ENCODE results near the gene PLEKHD1. TPM values are rescaled to one million over a fixed set of nuclear protein-coding genes. Genes with fewer than 3 reads are reported as not detected.

Gene PLEKHD1
- total RNA-seq, 1 donor from 2014 or later: 0.24 TPM

DNA sequence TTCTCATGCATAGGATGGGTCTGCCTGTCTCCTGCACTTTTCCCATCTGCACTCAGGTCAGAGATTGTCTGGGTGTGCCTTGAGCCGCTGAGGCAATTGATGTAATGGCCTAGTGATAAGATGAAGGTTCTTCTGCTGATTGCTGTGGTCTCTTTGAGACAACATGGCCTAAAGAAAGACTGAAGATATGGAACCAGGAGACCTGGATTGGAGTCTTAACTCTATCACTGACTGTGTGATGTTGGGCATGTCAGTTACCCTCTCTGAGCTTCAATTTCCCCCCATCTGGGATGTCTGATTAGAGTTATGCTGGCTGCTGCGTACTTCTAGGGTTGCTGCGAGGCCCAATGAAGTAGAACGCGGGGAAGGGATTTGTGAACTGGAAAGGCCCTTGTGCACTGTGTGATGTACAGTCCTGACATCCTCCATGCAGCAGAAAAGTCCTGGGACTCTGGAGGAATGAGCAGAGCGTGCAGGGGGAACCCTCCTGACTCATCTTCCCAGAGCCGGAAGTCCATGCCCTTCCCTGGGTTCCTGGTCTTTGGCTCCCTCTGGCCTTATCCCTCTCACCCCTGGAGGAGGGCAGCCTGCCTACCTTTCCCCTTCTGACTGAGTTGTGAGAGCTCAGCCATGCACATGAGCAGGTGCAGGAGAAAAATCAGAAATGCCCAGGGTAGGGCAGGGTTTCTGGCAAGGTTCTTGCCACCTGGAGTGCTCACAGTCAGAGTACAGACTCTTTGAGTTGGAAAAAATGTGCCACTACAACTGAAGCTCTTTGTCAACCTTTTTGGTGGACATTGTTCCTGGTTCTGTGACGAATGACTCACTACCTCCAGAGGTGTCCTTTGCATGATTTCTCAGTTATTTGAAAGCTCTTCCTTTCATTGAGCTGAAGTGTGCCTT is 21.1 kb downstream of the PLEKHD1 start:
- DNase-seq (no peak), ATAC-seq (ENCODE audit: low read depth) (no peak)
- Mint-ChIP-seq H3K4me1 (no peaks in the 10 kb centered on the region), H3K27me3 (peaks cover 8% of the 10 kb centered on the region), H3K4me3 (no peak overlapping the region), H3K36me3 (ENCODE audit: low read depth) (no peaks in the 10 kb centered on the region), H3K27ac (no peak overlapping the region), H3K9me3 (no peaks in the 10 kb centered on the region)
- CTCF ChIA-PET: no interaction called here
- TF ChIP-seq, protein P1, sequence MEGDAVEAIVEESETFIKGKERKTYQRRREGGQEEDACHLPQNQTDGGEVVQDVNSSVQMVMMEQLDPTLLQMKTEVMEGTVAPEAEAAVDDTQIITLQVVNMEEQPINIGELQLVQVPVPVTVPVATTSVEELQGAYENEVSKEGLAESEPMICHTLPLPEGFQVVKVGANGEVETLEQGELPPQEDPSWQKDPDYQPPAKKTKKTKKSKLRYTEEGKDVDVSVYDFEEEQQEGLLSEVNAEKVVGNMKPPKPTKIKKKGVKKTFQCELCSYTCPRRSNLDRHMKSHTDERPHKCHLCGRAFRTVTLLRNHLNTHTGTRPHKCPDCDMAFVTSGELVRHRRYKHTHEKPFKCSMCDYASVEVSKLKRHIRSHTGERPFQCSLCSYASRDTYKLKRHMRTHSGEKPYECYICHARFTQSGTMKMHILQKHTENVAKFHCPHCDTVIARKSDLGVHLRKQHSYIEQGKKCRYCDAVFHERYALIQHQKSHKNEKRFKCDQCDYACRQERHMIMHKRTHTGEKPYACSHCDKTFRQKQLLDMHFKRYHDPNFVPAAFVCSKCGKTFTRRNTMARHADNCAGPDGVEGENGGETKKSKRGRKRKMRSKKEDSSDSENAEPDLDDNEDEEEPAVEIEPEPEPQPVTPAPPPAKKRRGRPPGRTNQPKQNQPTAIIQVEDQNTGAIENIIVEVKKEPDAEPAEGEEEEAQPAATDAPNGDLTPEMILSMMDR (IDR thresholded peaks at IDR 0.05): no peak
- intact Hi-C loops (cut with micrococcal nuclease): no loop called here
- POLR2A ChIA-PET: no interaction called here

DNA sequence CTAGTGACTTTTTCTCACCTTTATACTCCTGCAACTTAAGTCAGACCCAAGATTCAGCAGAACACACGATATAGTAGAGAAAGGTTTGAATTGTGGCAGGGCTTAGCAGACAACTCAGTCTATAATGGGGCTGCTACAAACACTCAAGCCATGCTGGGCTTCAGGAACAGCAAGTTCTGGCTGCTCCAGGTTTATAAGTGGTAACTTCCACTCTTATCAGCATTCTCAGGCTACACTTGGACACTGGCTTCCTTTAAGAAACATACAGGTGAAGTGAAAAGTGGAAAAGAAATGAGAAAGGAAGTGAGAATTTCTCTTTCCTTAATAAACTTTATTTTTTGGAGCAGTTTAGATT is 21.7 kb downstream of the PLEKHD1 start:
- no peak overlapping the region for H3K27ac Mint-ChIP-seq
- intact Hi-C loops (cut with micrococcal nuclease): no loop called here
- no peak overlapping the region for H3K4me3 Mint-ChIP-seq
- no peaks in the 10 kb centered on the region for H3K9me3 Mint-ChIP-seq
- ChIA-PET CTCF (no interaction called here), POLR2A (no interaction called here)
- H3K36me3 Mint-ChIP-seq (ENCODE audit: low read depth): no peaks in the 10 kb centered on the region
- DNase-seq (no peak), ATAC-seq (ENCODE audit: low read depth) (no peak)
- H3K27me3 Mint-ChIP-seq: peaks cover 7% of the 10 kb centered on the region
- TF ChIP-seq, protein P1 (IDR thresholded peaks at IDR 0.05): no peak
- no peaks in the 10 kb centered on the region for H3K4me1 Mint-ChIP-seq

DNA sequence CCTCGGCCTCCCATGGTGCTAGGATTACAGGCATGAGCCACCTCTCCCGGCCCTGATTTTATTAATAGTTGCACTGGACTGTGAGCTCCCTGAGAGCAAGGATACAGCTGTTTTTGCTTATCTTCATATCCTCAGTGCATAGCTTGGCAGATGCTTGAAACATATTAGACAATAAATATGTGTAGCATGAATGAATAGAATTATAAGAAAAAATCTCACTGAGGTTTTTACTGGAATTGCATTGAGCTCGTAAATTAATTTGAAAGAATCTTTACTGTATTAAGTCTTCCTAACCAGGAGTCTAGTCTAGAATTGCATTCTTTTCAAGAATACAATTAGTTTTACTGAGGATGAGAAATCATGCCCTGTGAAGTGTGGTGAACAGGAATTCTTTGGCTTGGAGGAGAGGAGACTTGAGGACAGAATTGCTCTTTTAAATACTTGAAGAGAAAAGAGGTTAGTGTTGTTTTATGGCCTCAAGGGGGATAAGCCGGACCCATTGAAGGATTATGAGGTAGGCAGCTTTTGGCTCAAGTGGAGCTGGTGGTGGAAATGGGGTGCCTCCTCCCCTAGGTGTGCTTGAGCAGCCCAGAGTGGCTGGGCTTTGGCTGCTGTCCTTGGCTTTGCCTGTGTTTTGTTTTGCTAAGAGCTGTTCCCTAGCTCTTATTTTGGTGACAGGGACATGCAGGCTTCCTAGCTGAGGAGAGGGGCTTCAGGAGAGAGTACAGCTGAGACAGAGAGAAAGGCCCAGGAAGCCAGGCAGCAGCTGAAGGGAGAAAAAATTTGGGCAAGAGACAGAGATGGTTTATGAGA is 34.0 kb downstream of the PLEKHD1 start:
- Mint-ChIP-seq H3K4me3 (no peak overlapping the region), H3K4me1 (no peaks in the 10 kb centered on the region), H3K27me3 (peaks cover 30% of the 10 kb centered on the region), H3K9me3 (peaks cover 3% of the 10 kb centered on the region), H3K36me3 (ENCODE audit: low read depth) (no peaks in the 10 kb centered on the region), H3K27ac (no peak overlapping the region)
- TF ChIP-seq, protein P1 (IDR thresholded peaks at IDR 0.05): no peak
- ChIA-PET POLR2A (interaction anchor here (0.5 kb wide), 1 partner anchor 12 kb away, joined by 4 read pairs; no protein-coding TSS in a partner anchor), CTCF (no interaction called here)
- DNase-seq (no peak), ATAC-seq (ENCODE audit: low read depth) (no peak)
- intact Hi-C loops (cut with micrococcal nuclease): no loop called here

DNA sequence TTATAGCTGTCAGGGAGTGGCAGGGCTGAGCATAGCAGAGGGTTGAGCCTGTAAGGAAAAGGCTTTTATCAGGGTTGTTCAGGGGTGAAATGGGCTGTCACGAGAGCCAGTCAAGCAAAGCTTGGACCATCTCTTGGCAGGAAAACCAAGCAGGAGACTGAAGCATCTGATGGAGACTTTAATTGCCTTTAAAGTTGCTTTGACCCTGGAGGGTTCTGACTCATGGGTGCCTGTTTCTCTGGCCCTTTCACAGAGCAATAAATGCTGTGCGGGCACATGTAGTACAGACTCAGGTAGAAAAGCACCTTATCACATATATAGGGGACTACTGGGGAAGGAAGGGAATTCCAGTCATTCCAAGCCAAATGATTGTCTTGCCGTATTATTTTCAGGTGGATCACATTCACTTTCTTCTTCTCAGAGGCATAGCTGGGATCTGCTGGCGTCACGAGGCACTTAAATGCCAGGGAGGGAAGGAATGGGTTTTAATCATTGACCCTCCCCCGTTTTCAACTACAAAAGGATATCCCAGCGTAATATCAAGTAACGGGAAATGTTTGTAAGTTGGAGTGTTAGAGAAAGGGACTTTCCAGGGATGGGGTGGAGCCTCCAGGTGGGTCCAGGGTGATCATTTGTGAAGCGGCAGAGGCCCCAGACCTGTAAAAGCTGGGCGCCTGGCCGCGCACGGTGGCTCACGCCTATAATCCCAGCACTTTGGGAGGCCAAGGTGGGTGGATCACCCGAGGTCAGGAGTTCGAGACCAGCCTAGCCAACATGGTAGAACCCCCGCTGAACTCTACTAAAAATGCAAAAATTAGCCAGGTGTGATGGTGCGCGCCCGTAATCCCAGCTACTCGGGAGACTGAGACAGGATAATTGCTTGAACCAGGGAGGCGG is 34.9 kb downstream of the PLEKHD1 start:
- intact Hi-C loops (cut with micrococcal nuclease): no loop called here
- H3K27ac Mint-ChIP-seq: no peak overlapping the region
- TF ChIP-seq, protein P1 (IDR thresholded peaks at IDR 0.05): no peak
- peaks cover 3% of the 10 kb centered on the region for H3K9me3 Mint-ChIP-seq
- no peak overlapping the region for H3K4me3 Mint-ChIP-seq
- ChIA-PET CTCF (no interaction called here), POLR2A (interaction anchor here (0.5 kb wide), 1 partner anchor 11 kb away, joined by 4 read pairs; no protein-coding TSS in a partner anchor)
- DNase-seq: no peak
- H3K36me3 Mint-ChIP-seq (ENCODE audit: low read depth): no peaks in the 10 kb centered on the region
- H3K27me3 Mint-ChIP-seq: peaks cover 27% of the 10 kb centered on the region
- no peak for ATAC-seq (ENCODE audit: low read depth)
- no peaks in the 10 kb centered on the region for H3K4me1 Mint-ChIP-seq

Data from activated B cell treated with CpG ODN at 0.5 μM for 24 hours (primary cell).